ENCODE results near the gene GAL. TPM values are rescaled to one million over a fixed set of nuclear protein-coding genes. Genes with fewer than 3 reads are reported as not detected.

Gene GAL
- total and polyA plus RNA-seq, 8 donors = 1.7 to 5.7 (median 3.5) TPM; not detected in 5

DNA sequence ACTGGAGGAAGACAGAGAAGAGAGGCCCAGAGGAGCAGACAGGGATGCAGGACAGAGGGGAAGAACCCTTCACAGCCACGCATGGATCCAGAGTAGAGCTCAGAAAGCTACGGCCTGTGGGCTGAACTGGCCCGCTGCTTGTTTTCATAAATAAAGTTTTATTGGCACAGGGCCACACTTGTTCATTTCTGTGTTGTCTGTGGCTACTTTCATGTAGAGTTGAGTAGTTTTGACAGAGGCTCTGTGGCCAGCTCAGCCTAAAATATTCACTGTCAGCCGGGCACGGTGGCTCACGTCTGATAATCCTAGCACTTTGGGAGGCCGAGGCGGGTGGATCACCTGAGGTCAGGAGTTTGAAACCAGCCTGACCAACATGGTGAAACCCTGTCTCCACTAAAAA, 26.2 kb upstream of the GAL start:
- no peak for TF ChIP-seq EP300 (IDR thresholded peaks at IDR 0.05)
- TF ChIP-seq CTCF (IDR thresholded peaks at IDR 0.05) = no peak
- TF ChIP-seq POLR2A (IDR thresholded peaks at IDR 0.05) = no peak
- no peak for TF ChIP-seq POLR2AphosphoS5 (IDR thresholded peaks at IDR 0.05)
- peaks cover 0 to 15% (median 9%) of the 10 kb centered on the region in 4 donors for H3K9me3 ChIP-seq
- 89 to 96% (median 91%) methylated on average over 8 of the region's 8 CpGs for WGBS, 5 donors
- no peak overlapping the region for H3K27ac ChIP-seq
- peaks cover 0 to 8% (median 3%) of the 10 kb centered on the region in 4 donors for H3K4me1 ChIP-seq
- intact Hi-C loops (cut with DNase I; ENCODE audit: low total_unique reads) = no loop called here
- H3K36me3 ChIP-seq = no peaks in the 10 kb centered on the region
- no peak overlapping the region for H3K4me3 ChIP-seq
- peaks cover 0 to 33% (median 0%) of the 10 kb centered on the region in 3 donors for H3K27me3 ChIP-seq
- DNase-seq = no peak

- 79 to 85% (median 81%) methylated on average over 13 of the region's 13 CpGs for WGBS, 5 donors
- Histone ChIP-seq H3K27ac (no peak overlapping the region), H3K4me3 (no peak overlapping the region), H3K4me1 (peaks cover 0 to 8% (median 3%) of the 10 kb centered on the region in 4 donors), H3K36me3 (no peaks in the 10 kb centered on the region), H3K9me3 (peaks cover 0 to 15% (median 9%) of the 10 kb centered on the region in 4 donors), H3K27me3 (peaks cover 0 to 30% (median 0%) of the 10 kb centered on the region in 3 donors)
- intact Hi-C loops (cut with DNase I; ENCODE audit: low total_unique reads) = no loop called here
- no peak for DNase-seq
- TF ChIP-seq POLR2AphosphoS5 (IDR thresholded peaks at IDR 0.05) = no peak
- TF ChIP-seq POLR2A (IDR thresholded peaks at IDR 0.05) = no peak
- TF ChIP-seq CTCF (IDR thresholded peaks at IDR 0.05) = no peak
- no peak for TF ChIP-seq EP300 (IDR thresholded peaks at IDR 0.05)
These were observed 25.7 kb upstream of the GAL start for GRCh38 chr11:68658661-68659060.

GRCh38 chr11:68659158-68659921, 25.0 kb upstream of the GAL start:
- peaks cover 0 to 8% (median 3%) of the 10 kb centered on the region in 4 donors for H3K4me1 ChIP-seq
- peak in 1 of 2 donors; percentile 87 for DNase-seq
- H3K4me3 ChIP-seq = no peak overlapping the region
- WGBS, 5 donors = 57 to 68% (median 60%) methylated on average over 17 to 22 of the region's 22 CpGs
- H3K27me3 ChIP-seq = peaks cover 0 to 30% (median 2%) of the 10 kb centered on the region in 3 donors
- no peak overlapping the region for H3K27ac ChIP-seq
- H3K9me3 ChIP-seq = peaks cover 0 to 15% (median 9%) of the 10 kb centered on the region in 4 donors
- no peaks in the 10 kb centered on the region for H3K36me3 ChIP-seq
- no peak for TF ChIP-seq CTCF (IDR thresholded peaks at IDR 0.05)
- intact Hi-C loops (cut with DNase I; ENCODE audit: low total_unique reads) = no loop called here

DNA sequence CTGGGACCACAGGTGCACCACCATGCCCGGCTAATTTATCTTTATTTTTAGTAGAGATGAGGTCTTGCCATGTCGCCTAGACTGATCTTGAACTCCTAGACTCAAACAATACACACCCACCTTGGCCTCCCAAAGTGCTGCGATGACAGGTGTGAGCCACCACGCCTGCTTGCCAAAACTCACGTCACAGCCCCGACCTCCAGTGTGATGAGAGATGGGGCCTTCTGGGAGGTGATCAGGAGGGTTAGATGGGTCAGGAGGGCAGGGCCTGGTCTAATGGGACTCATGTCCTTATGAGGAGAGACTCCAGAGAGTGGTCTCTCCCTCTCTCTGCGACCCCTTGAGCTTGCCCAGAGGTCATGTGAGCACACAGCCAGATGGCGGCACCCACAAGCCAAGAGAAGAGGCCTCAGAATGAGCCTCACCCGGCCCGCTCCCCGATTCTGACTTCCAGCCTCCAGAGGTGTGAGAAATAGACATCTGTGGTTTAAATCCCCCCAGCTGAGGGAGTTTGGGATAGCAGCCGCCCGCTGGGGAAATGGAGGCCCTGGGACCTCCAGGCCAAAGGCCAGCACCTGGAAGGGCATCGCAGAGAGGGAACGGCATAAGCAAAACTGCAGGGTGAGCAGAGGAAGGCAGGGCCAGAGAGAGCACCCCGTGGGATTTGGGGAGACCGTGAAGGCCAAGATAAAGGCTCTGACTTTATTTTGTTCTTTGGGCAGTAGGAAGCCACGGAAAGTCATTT, 24.1 kb upstream of the GAL start:
- Histone ChIP-seq H3K27me3 (peaks cover 0 to 35% (median 11%) of the 10 kb centered on the region in 3 donors), H3K4me1 (peaks cover 0 to 8% (median 3%) of the 10 kb centered on the region in 4 donors), H3K9me3 (peaks cover 0 to 8% (median 6%) of the 10 kb centered on the region in 4 donors), H3K36me3 (no peaks in the 10 kb centered on the region), H3K4me3 (no peak overlapping the region), H3K27ac (no peak overlapping the region)
- intact Hi-C loops (cut with DNase I; ENCODE audit: low total_unique reads) = no loop called here
- DNase-seq = no peak
- WGBS, 5 donors = 89 to 91% (median 89%) methylated on average over 17 to 18 of the region's 18 CpGs
- TF ChIP-seq POLR2A (IDR thresholded peaks at IDR 0.05) (no peak), POLR2AphosphoS5 (IDR thresholded peaks at IDR 0.05) (no peak), CTCF (IDR thresholded peaks at IDR 0.05) (no peak), EP300 (IDR thresholded peaks at IDR 0.05) (no peak)
